Measurements from ENCODE around the gene FOXS1.
"Not testable (repeated sequence)": the region's sequence is repeated elsewhere in the genome, so short reads cannot be mapped to it uniquely, and the experiment has no call there.

Gene FOXS1

GRCh38 chr20:31838646-31839292, 6.6 kb downstream of the FOXS1 start:
- DNase-seq: no peak

DNA sequence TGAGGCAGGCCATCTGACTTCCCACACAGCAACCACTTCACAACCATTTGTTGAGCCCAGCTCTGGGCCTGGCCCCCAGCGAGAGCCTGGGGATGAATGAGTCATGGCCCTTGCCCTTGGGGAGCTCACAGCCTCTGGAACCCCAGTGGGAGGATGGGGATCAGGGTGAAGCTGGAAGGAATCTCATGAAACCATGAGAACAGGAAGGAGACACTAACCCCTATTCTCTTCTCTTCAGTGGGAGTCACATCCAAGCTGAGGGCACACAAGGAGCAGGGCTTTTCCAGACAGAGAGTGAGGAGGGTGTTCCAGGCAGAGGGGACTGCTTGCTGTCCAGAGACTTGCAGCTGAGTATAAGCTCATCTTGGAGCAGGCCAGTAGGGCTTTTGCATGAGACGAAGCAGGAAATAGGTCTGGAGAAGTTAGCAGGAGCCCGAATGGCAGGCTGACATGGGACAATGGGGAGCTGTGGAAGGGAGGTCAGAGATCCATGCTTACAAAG, 7.5 kb downstream of the FOXS1 start:
- DNase-seq: no peak

GRCh38 chr20:31836853-31837608, 8.4 kb downstream of the FOXS1 start:
- DNase-seq: no peak

GRCh38 chr20:31835977-31836852, 9.2 kb downstream of the FOXS1 start:
- DNase-seq: no peak

DNA sequence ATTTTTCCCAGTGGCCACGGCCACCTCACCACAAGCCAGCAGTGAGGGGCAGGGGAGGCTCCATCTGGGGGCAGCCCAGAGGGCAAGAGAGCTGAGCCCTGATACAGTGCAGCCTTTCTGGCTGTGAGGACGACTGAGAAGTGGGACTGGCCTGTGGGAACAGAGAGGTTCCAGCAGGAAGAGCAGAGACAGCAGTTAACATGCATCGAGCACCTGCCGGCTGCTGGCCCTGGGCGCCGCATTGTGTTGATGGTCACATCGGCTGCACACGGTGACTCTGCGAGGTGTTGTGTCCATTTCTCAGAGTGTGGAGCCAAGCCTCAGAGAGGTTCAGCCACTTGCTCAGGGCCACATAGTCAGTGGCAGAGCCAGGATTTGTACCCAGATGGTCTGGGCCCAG, 9.8 kb downstream of the FOXS1 start:
- no peak for DNase-seq

GRCh38 chr20:31833931-31834521, 11.4 kb downstream of the FOXS1 start:
- DNase-seq: no peak

GRCh38 chr20:31833130-31833930, 12.1 kb downstream of the FOXS1 start:
- no peak for DNase-seq

GRCh38 chr20:31831771-31832306, 13.6 kb downstream of the FOXS1 start:
- DNase-seq: no peak

- no peak for DNase-seq
Measured at GRCh38 chr20:31831211-31831610, 14.2 kb downstream of the FOXS1 start.

DNA sequence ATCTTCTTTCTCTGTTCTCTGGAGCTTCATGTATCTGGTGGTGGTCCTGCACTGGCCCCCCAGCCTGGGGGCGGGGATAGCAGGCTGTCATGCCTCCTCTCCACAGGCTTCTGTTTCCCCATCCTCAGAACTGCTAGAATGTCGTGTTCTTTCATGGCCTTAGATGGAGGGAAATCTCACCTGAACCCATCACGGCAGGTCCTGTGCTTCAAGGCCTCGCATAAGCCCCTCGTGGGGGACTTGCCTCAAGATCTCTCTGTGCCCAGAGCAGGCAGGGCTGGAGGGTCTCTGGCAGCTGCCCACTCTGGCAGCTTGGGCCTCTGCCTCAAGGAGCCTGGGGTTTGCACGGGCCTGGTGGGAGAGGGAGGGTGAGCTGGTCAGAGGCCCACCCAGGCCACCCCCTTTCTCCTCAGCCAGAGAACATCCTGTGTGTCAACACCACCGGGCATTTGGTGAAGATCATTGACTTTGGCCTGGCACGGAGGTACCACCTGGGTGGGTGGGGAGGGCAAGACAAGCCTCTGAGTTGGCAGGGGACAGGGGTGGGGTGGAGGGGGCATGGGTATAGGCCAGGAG, 14.9 kb downstream of the FOXS1 start:
- no peak for DNase-seq

GRCh38 chr20:31829731-31830130, 15.7 kb downstream of the FOXS1 start:
- DNase-seq: no peak

DNA sequence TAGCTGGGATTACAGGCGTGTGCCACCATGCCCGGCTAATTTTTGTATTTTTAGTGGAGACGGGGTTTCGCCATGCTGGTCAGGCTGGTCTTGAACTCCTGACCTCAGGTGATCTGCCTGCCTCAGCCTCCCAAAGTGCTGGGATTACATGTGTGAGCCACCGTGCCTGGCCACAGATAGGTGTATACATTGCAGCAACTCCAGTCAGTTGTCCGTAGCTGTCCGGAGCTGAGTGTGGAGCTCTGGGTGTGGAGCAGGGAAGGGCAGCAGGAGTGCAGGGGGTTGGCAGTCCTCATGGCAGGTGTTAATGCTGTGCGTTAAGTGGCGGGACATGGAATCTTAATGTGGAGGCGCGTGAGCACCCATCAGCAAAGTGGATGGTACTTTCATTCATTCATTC, 17.4 kb downstream of the FOXS1 start:
- DNase-seq: not testable (repeated sequence)

GRCh38 chr20:31827059-31827458, 18.3 kb downstream of the FOXS1 start:
- DNase-seq: no peak

DNA sequence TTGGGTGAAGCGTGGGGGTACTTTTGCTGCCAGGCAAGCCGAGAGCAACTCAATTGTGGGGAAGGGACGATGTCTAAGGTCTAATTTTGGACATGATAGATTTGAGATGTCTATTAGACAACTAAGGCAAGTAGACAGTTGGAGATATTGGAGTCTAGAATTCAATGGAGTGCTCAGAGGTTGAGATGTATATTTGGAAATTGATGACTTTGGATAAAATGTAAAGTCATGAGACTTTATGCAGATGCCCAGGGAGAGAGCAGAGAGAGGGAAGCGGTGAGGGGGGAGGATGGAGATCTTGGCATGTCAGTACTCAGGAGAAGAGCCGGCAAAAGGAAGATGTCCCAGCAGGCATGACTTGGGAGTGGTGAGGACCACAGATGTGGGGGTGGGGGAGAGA, 19.3 kb downstream of the FOXS1 start:
- DNase-seq: no peak

DNA sequence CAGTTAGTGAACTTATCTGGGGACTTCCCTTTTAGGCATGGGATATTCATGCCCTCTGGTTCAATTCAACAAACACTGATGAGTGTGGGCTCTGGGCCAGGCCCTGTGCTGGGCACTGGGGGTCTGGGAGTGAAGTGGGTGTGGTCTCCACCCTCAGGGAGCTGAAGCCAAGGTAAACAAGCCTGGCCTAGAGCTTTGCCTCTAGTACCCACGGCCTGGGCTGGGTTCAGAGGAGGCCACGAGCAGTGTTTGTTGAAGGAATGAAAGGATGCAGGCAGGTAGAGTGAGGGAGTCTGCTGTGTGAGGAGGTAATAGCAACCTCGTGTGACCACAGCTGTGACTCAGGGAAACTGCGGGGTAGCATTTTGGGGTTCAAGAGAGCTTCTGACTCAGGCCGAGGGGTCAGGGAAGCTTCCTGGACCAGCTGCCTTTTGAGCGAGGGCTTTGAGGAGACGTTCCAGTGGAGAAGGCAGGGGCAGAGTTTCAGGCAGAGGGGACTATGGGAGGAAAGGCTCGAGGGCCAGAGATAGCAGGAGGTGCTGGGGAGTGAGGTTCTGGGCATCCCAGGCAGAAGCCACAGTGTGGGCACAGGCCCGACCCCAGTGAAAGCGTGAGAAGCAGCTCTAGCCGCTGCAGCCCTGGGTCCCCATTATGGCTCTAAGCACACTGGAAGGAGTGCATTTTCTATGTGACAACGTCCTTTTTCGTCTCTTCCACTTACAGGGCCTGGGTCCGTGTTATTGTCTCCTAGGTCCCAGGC, 20.7 kb downstream of the FOXS1 start:
- DNase-seq: no peak

DNA sequence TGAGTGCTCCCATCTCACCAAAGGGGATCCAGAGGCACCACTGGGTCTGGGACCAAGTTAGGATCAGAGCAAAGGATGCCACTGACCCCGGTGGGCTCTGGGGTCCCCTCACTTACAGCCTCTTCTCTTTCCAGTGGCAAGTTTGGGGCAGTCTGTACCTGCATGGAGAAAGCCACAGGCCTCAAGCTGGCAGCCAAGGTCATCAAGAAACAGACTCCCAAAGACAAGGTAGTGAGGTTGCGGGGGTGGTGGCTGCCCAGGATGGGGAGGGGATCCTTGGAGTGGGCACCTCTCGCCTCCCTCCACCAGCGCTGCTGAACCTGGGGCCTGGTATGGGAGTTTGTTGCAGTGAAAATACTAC, 21.3 kb downstream of the FOXS1 start:
- no peak for DNase-seq

DNA sequence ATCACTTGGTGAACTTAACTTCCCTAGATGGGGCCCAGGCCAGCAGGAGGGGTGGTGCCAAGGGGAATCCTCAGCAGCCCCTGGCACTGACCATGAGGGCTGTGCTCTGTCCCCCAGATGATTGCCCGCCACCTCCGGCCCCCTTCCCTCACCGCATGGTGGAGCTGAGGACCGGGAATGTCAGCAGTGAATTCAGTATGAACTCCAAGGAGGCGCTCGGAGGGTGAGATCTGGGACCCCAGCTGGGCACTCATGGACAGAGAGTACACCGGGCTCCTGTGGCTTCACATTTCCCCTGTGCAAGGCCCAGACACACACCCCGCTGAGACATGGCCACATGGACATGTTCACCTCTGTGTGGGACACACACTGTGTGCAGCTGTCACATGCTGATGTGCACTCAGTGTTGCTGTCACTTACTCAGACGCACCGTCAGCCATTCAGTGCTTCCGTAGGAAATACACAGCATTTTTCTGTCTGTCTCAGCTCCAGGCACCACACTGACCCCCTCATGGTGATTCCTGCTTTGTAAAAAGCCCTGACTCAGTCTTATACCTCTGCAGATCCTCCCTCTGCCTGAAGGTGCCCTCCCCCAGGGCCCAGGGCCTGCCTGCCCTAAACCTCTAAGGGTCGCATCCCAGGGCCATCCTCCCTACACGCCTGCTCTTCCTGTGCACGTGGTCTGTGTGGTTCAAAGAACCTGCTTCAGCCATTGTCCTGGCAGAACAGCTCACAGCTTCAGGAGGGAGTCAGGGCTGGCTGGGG, 21.9 kb downstream of the FOXS1 start:
- no peak for DNase-seq

- DNase-seq: peak; percentile 68
Measured at GRCh38 chr20:31822421-31823330, 22.7 kb downstream of the FOXS1 start.

GRCh38 chr20:31821427-31821826, 24.0 kb downstream of the FOXS1 start:
- no peak for DNase-seq
